A673 (cell line): Measurements from ENCODE around the gene LYRM4. TPM values are rescaled to one million over a fixed set of nuclear protein-coding genes. Genes with fewer than 3 reads are reported as not detected.

Source experiments
- BruUV-seq: library from RNA; stranded (reverse); fragments of 400-500 nt; replicated peaks from 2 replicates; lab custom pipeline; 2021; lab: Mats Ljungman, UMichigan
- CTCF ChIA-PET: fragments of 300-600 bp; sonication (Branson Sonifier 250); formaldehyde crosslinking; loops from one replicate; lab custom pipeline; 2022; ENCODE audit warnings: antibody characterized with exemption; lab: Charles Lee
- POLR2A ChIA-PET: fragments of 300-600 bp; sonication (Branson Sonifier 250); formaldehyde crosslinking; loops from one replicate; lab custom pipeline; 2022; ENCODE audit warnings: antibody characterized with exemption; ENCODE audit not compliant: low non-redundant PET; lab: Charles Lee
- DNase-seq: peaks from one replicate; pipeline ENCODE4 v3.0.0-alpha.2; 2015; ENCODE audit warnings: low spot score
- H3K27ac ChIP-seq: fragments of 200-600 bp; sonication (generic); 2 replicates; pipeline ENCODE4 v1.5.1; 2016; ENCODE audit warnings: mixed run types, low read depth, mild to moderate bottlenecking, mixed read lengths, antibody characterized with exemption, low read length; ENCODE audit not compliant: poor library complexity, severe bottlenecking
- H3K27me3 ChIP-seq: fragments of 200-600 bp; sonication (generic); replicated peaks from 2 replicates; pipeline ENCODE4 v1.6.1; 2017; ENCODE audit warnings: mixed run types, low read depth, mild to moderate bottlenecking, mixed read lengths, antibody characterized with exemption, low read length; ENCODE audit not compliant: insufficient read depth, poor library complexity
- H3K36me3 ChIP-seq: fragments of 200-600 bp; sonication (generic); 2 replicates; pipeline ENCODE4 v1.6.1; 2016; ENCODE audit warnings: mixed run types, mild to moderate bottlenecking, mixed read lengths, antibody characterized with exemption, low read length; ENCODE audit not compliant: insufficient read depth, poor library complexity, severe bottlenecking
- H3K4me1 ChIP-seq: fragments of 200-600 bp; sonication (generic); 2 replicates; pipeline ENCODE4 v1.6.1; 2017; ENCODE audit warnings: mixed run types, mild to moderate bottlenecking, mixed read lengths, antibody characterized with exemption, low read length; ENCODE audit not compliant: insufficient read depth, poor library complexity, severe bottlenecking
- H3K4me3 ChIP-seq: fragments of 200-600 bp; sonication (generic); 2 replicates; pipeline ENCODE4 v1.5.1; 2016; ENCODE audit warnings: low read depth, mixed run types, mild to moderate bottlenecking, mixed read lengths, low read length; ENCODE audit not compliant: poor library complexity, severe bottlenecking
- H3K9me3 ChIP-seq: fragments of 200-600 bp; sonication (generic); 2 replicates; pipeline ENCODE4 v1.6.1; 2016; ENCODE audit warnings: mixed run types, low read depth, mild to moderate bottlenecking, mixed read lengths, antibody characterized with exemption, low read length; ENCODE audit not compliant: poor library complexity, severe bottlenecking
- CTCF ChIP-seq: fragments of 300-800, 200-600 bp; sonication (generic); conservative IDR thresholded peaks from 2 replicates; pipeline ENCODE4 v1.5.1; 2017; ENCODE audit warnings: low read depth, mild to moderate bottlenecking, antibody characterized with exemption, low read length, moderate library complexity, mixed read lengths
- EZH2 ChIP-seq: fragments of 200-600 bp; sonication (generic); IDR thresholded peaks from 2 replicates; pipeline ENCODE4 v1.6.1; 2017; ENCODE audit warnings: borderline replicate concordance, low read depth, mild to moderate bottlenecking, mixed read lengths, antibody characterized with exemption, low read length; ENCODE audit not compliant: poor library complexity, severe bottlenecking
- intact Hi-C: fragments of 100-400 bp; cut with micrococcal nuclease; formaldehyde crosslinking; loops from one replicate; pipeline ENCODE4 v1.10.0; 2022; ENCODE audit not compliant: unreplicated experiment
- total RNA-seq: library from RNA; stranded (reverse); gene quantifications from 2 replicates; pipeline ENCODE4 v1.2.3, GENCODE V29; 2021

The LYRM4 gene
- total RNA-seq, 1 experiment from 2014 or later = 53.6 TPM

DNA sequence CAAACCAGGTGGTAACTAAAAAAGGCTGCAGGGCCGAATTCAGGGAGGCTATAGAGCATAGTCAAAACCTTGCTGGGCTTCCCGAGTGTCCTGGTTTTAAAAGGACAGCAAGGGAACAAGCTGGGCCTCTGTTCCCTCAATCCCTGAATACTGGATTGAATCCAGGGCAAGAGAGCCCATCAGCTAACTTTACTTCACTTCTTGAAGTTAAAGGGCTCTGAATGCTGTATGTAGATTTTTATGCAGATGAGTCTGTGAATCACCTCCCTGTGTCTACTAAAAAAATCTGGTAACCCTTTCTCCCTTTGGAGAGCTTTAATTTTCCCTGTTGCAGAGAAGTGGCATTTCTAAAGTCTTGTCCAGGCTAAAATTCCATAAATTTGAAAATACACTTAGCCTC, 29.5 kb downstream of the LYRM4 start:
- TF ChIP-seq EZH2 (no peak), CTCF (no peak)
- CTCF ChIA-PET = no interaction called here
- H3K9me3 ChIP-seq = no peaks in the 10 kb centered on the region
- no peak for DNase-seq
- POLR2A ChIA-PET = interaction anchor here (0.6 kb wide), 1 partner anchor 11 kb away, joined by 4 read pairs; no protein-coding TSS in a partner anchor
- no TSS peak for BruUV-seq
- H3K4me3 ChIP-seq = no peak overlapping the region
- H3K27ac ChIP-seq = no peak overlapping the region
- H3K36me3 ChIP-seq = no peaks in the 10 kb centered on the region
- intact Hi-C loops = no loop called here
- no peaks in the 10 kb centered on the region for H3K4me1 ChIP-seq
- H3K27me3 ChIP-seq = no peaks in the 10 kb centered on the region

DNA sequence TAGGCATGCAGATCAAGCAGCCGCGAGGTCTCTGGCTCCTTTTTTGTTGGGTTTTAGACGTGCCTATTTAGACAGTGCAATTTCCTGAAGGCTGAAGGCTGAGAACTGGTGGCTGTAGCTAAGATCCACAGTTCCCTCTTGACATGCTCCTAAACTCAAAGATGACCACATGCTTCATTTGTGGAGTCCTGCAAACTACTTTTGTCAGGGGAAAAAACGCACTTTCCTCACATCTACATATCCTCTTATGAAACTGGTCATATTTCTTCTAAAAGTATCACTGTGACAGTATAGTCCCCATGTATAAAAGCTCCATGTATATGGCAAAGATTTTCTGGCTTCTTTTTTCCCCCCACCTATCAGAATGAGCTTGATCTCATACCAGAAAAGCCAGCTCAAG, 30.7 kb downstream of the LYRM4 start:
- H3K27me3 ChIP-seq = no peaks in the 10 kb centered on the region
- no peaks in the 10 kb centered on the region for H3K36me3 ChIP-seq
- H3K4me3 ChIP-seq = no peak overlapping the region
- ChIA-PET CTCF (interaction anchor here (1.0 kb wide), 1 partner anchor 177 kb away, joined by 4 read pairs; no protein-coding TSS in a partner anchor), POLR2A (no interaction called here)
- no peak for TF ChIP-seq EZH2
- TF ChIP-seq CTCF = no peak
- intact Hi-C loops = no loop called here
- no peak overlapping the region for H3K27ac ChIP-seq
- no peak for DNase-seq
- BruUV-seq = no TSS peak
- no peaks in the 10 kb centered on the region for H3K9me3 ChIP-seq
- H3K4me1 ChIP-seq = no peaks in the 10 kb centered on the region

DNA sequence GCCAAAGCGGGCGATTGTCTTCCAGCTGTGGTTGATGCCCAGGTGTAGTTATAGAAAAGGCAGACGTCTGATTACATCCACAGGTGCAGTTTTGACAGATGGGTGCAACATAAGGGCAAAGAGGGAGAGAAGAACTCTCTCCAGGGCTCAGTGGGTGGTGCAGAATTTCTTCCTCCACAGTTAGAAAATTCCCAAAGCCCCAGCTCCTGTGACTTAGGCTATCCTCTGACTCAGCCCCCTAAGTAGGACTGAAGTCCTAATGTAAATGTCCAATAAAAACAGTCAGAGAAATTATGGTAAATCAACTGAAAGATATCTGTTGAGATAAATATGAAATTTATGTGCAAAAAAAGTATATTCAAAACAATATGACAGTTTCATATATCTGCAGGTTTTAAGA, 31.4 kb downstream of the LYRM4 start:
- no TSS peak for BruUV-seq
- Histone ChIP-seq H3K4me1 (no peaks in the 10 kb centered on the region), H3K27ac (no peak overlapping the region), H3K36me3 (no peaks in the 10 kb centered on the region), H3K27me3 (no peaks in the 10 kb centered on the region), H3K9me3 (no peaks in the 10 kb centered on the region), H3K4me3 (no peak overlapping the region)
- DNase-seq = no peak
- POLR2A ChIA-PET = no interaction called here
- CTCF ChIA-PET = no interaction called here
- TF ChIP-seq CTCF (no peak), EZH2 (no peak)
- intact Hi-C loops = no loop called here
